BE2C (cell line): ENCODE data around the gene GDPD5.

ENCODE experiments used
- DNase-seq: peaks from one replicate; pipeline ENCODE4 v3.0.0-alpha.2; 2020
- H3K27me3 ChIP-seq: fragments of 250-450 bp; sonication (Bioruptor Pico); 2 replicates; pipeline ENCODE4 v1.5.1; 2020; ENCODE audit warnings: mild to moderate bottlenecking
- H3K36me3 ChIP-seq: fragments of 250-450 bp; sonication (Bioruptor Pico); 2 replicates; pipeline ENCODE4 v1.5.1; 2020; ENCODE audit warnings: mild to moderate bottlenecking
- H3K4me1 ChIP-seq: fragments of 250-450 bp; sonication (Bioruptor Pico); 2 replicates; pipeline ENCODE4 v1.5.1; 2020
- H3K4me3 ChIP-seq: 2 replicates; pipeline ENCODE4 v1.5.1; 2011; ENCODE audit warnings: low read depth, low read length
- H3K9me3 ChIP-seq: fragments of 250-450 bp; sonication (Bioruptor Pico); 2 replicates; pipeline ENCODE4 v1.5.1; 2020
- TF ChIP-seq, protein P1 (sequence below): IDR thresholded peaks from 2 replicates; pipeline ENCODE4 v1.5.1; 2012; ENCODE audit warnings: mild to moderate bottlenecking, low read depth, low read length

The GDPD5 gene

GRCh38 chr11:75480185-75481175 is 45.3 kb downstream of the GDPD5 start:
- Histone ChIP-seq H3K4me1 (peaks cover 7% of the 10 kb centered on the region), H3K9me3 (no peaks in the 10 kb centered on the region), H3K27me3 (no peaks in the 10 kb centered on the region), H3K36me3 (no peaks in the 10 kb centered on the region), H3K4me3 (no peak overlapping the region)
- DNase-seq: no peak
- TF ChIP-seq, protein P1, sequence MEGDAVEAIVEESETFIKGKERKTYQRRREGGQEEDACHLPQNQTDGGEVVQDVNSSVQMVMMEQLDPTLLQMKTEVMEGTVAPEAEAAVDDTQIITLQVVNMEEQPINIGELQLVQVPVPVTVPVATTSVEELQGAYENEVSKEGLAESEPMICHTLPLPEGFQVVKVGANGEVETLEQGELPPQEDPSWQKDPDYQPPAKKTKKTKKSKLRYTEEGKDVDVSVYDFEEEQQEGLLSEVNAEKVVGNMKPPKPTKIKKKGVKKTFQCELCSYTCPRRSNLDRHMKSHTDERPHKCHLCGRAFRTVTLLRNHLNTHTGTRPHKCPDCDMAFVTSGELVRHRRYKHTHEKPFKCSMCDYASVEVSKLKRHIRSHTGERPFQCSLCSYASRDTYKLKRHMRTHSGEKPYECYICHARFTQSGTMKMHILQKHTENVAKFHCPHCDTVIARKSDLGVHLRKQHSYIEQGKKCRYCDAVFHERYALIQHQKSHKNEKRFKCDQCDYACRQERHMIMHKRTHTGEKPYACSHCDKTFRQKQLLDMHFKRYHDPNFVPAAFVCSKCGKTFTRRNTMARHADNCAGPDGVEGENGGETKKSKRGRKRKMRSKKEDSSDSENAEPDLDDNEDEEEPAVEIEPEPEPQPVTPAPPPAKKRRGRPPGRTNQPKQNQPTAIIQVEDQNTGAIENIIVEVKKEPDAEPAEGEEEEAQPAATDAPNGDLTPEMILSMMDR: no peak

GRCh38 chr11:75479597-75480145 is 46.1 kb downstream of the GDPD5 start:
- no peak overlapping the region for H3K4me3 ChIP-seq
- no peak for DNase-seq
- peaks cover 13% of the 10 kb centered on the region for H3K4me1 ChIP-seq
- H3K9me3 ChIP-seq: no peaks in the 10 kb centered on the region
- TF ChIP-seq, protein P1: no peak
- H3K27me3 ChIP-seq: no peaks in the 10 kb centered on the region
- no peaks in the 10 kb centered on the region for H3K36me3 ChIP-seq

DNA sequence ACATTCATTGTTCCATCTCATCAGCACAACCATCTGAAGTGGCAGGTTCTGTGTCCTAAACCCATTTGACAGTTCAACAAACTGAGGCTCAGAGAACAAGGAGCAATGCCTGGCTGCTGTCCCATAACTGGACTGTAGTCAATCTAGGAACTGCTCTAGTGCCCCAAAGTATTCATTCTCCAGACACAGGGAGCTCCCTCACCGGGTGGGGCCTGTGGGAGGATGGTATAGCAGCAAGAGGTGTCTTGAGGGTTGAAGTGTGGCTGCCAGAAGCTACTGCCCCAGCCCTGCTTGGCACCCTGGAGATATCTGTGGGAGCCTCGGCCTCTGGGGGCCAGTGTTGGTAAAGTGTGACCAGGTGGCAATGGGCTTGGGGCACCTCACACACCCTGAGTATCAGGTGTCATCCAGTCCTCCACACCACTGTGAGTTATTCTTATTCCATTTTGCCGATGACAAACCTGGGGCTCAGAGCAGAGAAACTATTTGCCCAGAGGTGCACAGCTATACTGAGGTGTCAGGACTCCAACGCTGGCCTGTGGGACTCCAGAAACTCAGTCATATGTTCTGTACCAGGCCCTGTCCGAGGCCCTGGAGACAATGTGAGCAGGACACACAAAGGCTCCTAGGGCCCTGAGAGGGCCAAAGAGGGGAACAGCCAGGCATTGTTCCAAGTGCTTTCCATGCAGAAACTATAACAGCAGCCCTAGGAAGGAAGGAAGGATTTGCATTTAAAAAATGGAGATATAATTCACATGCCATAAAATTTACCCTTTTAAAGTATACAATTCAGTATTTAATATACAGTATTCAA is 46.8 kb downstream of the GDPD5 start:
- H3K4me1 ChIP-seq: peaks cover 18% of the 10 kb centered on the region
- TF ChIP-seq, protein P1: no peak
- H3K36me3 ChIP-seq: no peaks in the 10 kb centered on the region
- no peaks in the 10 kb centered on the region for H3K9me3 ChIP-seq
- no peak overlapping the region for H3K4me3 ChIP-seq
- DNase-seq: no peak
- no peaks in the 10 kb centered on the region for H3K27me3 ChIP-seq

GRCh38 chr11:75477614-75477935 is 48.2 kb downstream of the GDPD5 start:
- TF ChIP-seq, protein P1: no peak
- Histone ChIP-seq H3K9me3 (no peaks in the 10 kb centered on the region), H3K36me3 (no peaks in the 10 kb centered on the region), H3K4me1 (peaks cover 20% of the 10 kb centered on the region), H3K27me3 (no peaks in the 10 kb centered on the region), H3K4me3 (no peak overlapping the region)
- DNase-seq: no peak

GRCh38 chr11:75476739-75477613 is 48.8 kb downstream of the GDPD5 start:
- peaks cover 23% of the 10 kb centered on the region for H3K4me1 ChIP-seq
- H3K36me3 ChIP-seq: no peaks in the 10 kb centered on the region
- H3K27me3 ChIP-seq: no peaks in the 10 kb centered on the region
- no peak overlapping the region for H3K4me3 ChIP-seq
- no peak for DNase-seq
- no peaks in the 10 kb centered on the region for H3K9me3 ChIP-seq
- TF ChIP-seq, protein P1: no peak
